Measurements from ENCODE around the gene CORO1A. TPM values are rescaled to one million over a fixed set of nuclear protein-coding genes. Genes with fewer than 3 reads are reported as not detected.

The CORO1A gene
- total and polyA plus RNA-seq, 2 donors = 312 to 554 TPM

DNA sequence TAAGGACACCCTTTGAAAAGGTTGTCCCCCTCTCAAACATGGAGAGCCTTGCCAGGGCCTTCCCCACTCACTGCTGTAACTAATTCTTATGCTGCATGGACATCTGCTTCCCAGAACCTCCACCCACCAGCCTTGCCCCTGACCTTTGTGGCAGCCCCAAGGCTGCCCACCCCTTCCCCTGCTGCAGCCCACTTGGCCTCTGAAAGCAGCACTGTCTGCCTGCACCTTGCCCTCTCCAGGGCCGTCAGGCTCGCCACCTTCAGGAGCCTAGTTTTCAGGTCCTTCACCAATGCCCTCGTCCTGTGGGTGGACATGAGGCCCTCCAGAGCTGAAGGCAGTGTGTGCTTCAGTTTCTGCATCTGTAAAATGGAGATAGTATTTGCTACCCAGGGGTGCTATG, 2.7 kb upstream of the CORO1A start:
- WGBS = 95% methylated on average over 3 of the region's 3 CpGs
- Histone ChIP-seq H3K27me3 (ENCODE audit: control insufficient read depth in 2 of 2, insufficient read depth in 1 of 2, low read length in 1 of 2) (no peaks in the 10 kb centered on the region), H3K9me3 (ENCODE audit: control insufficient read depth in 2 of 2, insufficient read depth in 1 of 2, low read length in 1 of 2) (no peaks in the 10 kb centered on the region), H3K27ac (ENCODE audit: low read depth in 1 of 2, low read length in 1 of 2) (no peak overlapping the region), H3K4me1 (ENCODE audit: control insufficient read depth in 2 of 2, insufficient read depth in 2 of 2, low read length in 2 of 2) (peaks cover 2 to 23% of the 10 kb centered on the region in 2 donors), H3K36me3 (ENCODE audit: control insufficient read depth in 2 of 2, insufficient read depth in 2 of 2, low read length in 1 of 2) (peaks cover 5 to 13% of the 10 kb centered on the region in 2 donors), H3K4me3 (ENCODE audit: low read length in 2 of 2) (no peak overlapping the region)
- no peak for DNase-seq (ENCODE audit: low read depth in 6 of 9, low spot score in 9 of 9)

DNA sequence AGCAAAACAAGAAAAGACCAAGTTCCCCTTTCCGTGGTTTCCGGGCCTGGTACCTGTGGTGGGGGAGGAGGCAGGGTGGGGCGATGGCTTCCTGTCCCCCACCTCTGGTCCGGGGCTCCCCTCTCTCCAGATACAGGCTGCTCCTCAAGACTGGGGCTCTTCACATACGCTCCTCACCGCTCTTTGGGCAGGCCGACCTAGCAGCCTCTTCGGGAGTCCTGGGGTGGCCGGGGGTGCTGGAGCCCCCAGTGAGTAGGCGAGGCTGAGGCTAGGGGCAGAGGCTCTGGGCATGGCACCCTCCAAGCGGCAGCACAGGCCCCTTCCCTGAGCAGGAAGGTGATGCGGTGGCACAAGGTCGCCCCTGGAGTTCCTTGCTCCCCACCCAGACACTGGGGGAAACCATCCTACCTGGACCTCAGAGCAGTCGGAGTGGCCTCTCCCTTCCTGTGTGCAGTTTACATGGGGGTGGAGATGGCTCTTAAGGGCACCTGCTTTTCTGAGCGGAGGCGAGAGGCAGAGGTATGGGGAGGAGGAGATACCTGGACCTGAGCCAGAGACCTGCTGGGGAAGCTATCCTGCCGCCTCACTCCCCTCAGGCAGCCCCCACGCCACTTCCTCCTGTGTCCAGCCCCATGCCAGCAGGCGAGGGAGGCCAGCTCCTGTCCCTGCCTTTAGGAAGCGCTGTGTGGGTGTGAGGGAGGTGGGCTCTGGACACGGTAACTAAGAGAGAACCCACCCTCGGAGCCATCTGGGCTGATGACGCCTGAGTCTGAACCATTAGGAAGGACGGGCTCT, 891 bp downstream of the CORO1A start:
- WGBS = 2% methylated on average over 24 of the region's 24 CpGs
- Histone ChIP-seq H3K4me1 (ENCODE audit: control insufficient read depth in 2 of 2, insufficient read depth in 2 of 2, low read length in 2 of 2) (peaks cover 15 to 48% of the 10 kb centered on the region in 2 donors), H3K36me3 (ENCODE audit: control insufficient read depth in 2 of 2, insufficient read depth in 2 of 2, low read length in 1 of 2) (peaks cover 26 to 38% of the 10 kb centered on the region in 2 donors), H3K27me3 (ENCODE audit: control insufficient read depth in 2 of 2, insufficient read depth in 1 of 2, low read length in 1 of 2) (no peaks in the 10 kb centered on the region), H3K9me3 (ENCODE audit: control insufficient read depth in 2 of 2, insufficient read depth in 1 of 2, low read length in 1 of 2) (peaks cover 0 to 4% of the 10 kb centered on the region in 2 donors), H3K27ac (ENCODE audit: low read depth in 1 of 2, low read length in 1 of 2) (peak overlapping the region; percentile 99), H3K4me3 (ENCODE audit: low read length in 2 of 2) (peak overlapping the region; percentile 65 to 100)
- DNase-seq (ENCODE audit: low read depth in 6 of 9, low spot score in 9 of 9) = peak; percentile 52 to 91 (median 70)

DNA sequence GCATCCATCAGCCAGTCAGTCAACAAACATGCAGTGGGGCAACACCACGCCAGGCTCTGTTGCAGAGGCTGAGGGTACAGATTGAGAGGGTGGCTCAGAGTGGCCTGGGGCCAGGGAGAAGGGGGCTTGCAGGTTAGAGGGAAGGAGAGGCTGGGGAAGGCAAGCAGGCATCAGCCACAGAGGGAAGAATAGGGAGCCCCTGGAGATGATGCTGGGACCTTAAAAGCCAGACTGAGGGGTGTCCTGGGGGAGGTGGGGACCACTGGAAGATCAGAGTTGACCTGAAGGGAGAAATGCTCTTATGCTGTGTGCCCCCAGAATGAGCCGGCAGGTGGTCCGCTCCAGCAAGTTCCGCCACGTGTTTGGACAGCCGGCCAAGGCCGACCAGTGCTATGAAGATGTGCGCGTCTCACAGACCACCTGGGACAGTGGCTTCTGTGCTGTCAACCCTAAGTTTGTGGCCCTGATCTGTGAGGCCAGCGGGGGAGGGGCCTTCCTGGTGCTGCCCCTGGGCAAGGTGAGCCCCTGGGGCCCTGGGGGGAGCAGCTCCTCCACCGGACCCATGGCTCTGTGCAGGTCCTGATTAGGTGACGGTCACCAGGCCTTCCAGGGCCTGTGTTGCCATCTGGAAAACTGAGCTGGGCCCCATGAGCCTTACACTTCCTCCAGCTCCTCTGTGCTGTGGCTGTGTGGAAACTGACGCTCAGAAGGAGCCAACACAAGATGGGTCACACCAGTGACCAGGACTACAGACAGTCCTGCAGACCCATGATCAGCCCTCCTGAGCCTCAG, 1.7 kb downstream of the CORO1A start:
- Histone ChIP-seq H3K27me3 (ENCODE audit: control insufficient read depth in 2 of 2, insufficient read depth in 1 of 2, low read length in 1 of 2) (no peaks in the 10 kb centered on the region), H3K36me3 (ENCODE audit: control insufficient read depth in 2 of 2, insufficient read depth in 2 of 2, low read length in 1 of 2) (peaks cover 26 to 38% of the 10 kb centered on the region in 2 donors), H3K4me3 (ENCODE audit: low read length in 2 of 2) (peak overlapping the region; percentile 65 to 100), H3K4me1 (ENCODE audit: control insufficient read depth in 2 of 2, insufficient read depth in 2 of 2, low read length in 2 of 2) (peaks cover 15 to 48% of the 10 kb centered on the region in 2 donors), H3K9me3 (ENCODE audit: control insufficient read depth in 2 of 2, insufficient read depth in 1 of 2, low read length in 1 of 2) (peaks cover 0 to 4% of the 10 kb centered on the region in 2 donors), H3K27ac (ENCODE audit: low read depth in 1 of 2, low read length in 1 of 2) (peak overlapping the region; percentile 99)
- DNase-seq (ENCODE audit: low read depth in 6 of 9, low spot score in 9 of 9) = peak; percentile 2 to 51 (median 34)
- 51% methylated on average over 13 of the region's 13 CpGs for WGBS

DNA sequence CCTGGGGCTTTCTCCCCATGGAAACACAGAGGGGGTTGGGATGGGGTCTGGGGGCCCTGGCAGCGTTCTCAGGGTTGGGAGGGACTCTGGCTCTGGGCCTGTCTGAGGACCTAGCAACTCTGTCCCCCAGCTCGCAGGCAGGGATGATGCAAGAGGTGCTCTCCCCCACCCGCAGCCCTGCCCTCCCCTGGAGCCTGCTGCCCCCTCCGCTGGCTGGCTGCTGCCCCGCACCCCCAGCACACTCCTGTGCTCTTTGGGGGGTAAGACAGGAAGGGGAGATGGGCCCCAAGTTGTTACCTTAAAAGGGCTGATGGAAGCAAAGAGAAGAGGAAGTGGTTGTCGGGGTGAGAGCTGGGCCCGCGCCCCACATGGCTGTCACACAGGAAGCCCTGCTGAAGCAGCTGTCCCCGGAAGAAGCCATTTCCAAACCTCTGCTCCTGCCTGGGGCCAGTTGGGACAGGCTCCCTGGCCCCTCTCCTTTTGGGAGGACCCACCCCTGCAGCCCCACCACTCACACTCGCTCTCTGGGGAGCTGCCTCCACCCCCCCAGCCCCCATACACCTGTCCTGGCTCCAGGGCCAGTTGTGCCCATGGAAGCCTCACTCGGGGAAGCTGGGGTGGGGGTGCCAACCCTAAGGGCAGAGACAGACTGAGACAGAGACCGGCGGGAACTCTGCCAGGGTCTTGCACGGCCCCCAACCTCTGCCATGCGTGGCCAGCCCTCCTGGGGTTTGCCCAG, 2.5 kb downstream of the CORO1A start:
- peak overlapping the region; percentile 99 for H3K27ac ChIP-seq (ENCODE audit: low read depth in 1 of 2, low read length in 1 of 2)
- H3K36me3 ChIP-seq (ENCODE audit: control insufficient read depth in 2 of 2, insufficient read depth in 2 of 2, low read length in 1 of 2) = peaks cover 26 to 38% of the 10 kb centered on the region in 2 donors
- no peaks in the 10 kb centered on the region for H3K27me3 ChIP-seq (ENCODE audit: control insufficient read depth in 2 of 2, insufficient read depth in 1 of 2, low read length in 1 of 2)
- H3K9me3 ChIP-seq (ENCODE audit: control insufficient read depth in 2 of 2, insufficient read depth in 1 of 2, low read length in 1 of 2) = peaks cover 0 to 4% of the 10 kb centered on the region in 2 donors
- peaks cover 15 to 48% of the 10 kb centered on the region in 2 donors for H3K4me1 ChIP-seq (ENCODE audit: control insufficient read depth in 2 of 2, insufficient read depth in 2 of 2, low read length in 2 of 2)
- peak; percentile 71 to 96 (median 90) for DNase-seq (ENCODE audit: low read depth in 6 of 9, low spot score in 9 of 9)
- H3K4me3 ChIP-seq (ENCODE audit: low read length in 2 of 2) = peak overlapping the region; percentile 65 to 100
- 5% methylated on average over 15 of the region's 15 CpGs for WGBS

DNA sequence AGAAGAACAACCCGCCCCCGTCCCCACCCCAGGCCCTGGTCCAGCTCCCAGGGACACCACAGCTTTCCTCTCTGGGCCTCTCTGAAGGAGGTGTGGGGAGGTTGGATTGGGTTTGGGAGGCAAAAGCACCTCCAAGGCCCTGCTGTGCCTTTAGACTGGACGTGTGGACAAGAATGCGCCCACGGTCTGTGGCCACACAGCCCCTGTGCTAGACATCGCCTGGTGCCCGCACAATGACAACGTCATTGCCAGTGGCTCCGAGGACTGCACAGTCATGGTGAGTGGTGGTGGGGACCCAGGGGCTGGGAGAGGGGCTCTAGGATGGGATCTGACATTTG, 3.0 kb downstream of the CORO1A start:
- WGBS = 58% methylated on average over 9 of the region's 9 CpGs
- peaks cover 15 to 48% of the 10 kb centered on the region in 2 donors for H3K4me1 ChIP-seq (ENCODE audit: control insufficient read depth in 2 of 2, insufficient read depth in 2 of 2, low read length in 2 of 2)

DNA sequence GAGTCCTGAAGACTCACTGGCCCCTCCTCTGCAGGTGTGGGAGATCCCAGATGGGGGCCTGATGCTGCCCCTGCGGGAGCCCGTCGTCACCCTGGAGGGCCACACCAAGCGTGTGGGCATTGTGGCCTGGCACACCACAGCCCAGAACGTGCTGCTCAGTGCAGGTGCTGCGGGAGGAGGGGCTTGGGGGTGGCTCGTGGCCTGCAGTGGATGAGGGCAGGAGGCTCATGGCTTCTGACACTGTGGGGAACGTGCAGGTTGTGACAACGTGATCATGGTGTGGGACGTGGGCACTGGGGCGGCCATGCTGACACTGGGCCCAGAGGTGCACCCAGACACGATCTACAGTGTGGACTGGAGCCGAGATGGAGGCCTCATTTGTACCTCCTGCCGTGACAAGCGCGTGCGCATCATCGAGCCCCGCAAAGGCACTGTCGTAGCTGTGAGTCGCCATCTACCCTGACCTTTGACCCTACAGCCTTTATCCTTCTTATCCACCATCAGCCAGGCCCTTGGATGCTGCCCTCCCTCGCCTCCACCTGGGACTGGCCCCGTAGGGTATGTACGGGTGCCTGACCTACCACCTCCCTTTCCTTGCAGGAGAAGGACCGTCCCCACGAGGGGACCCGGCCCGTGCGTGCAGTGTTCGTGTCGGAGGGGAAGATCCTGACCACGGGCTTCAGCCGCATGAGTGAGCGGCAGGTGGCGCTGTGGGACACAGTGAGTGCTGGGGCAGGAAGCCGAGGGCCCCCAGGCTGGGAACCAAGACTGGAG, 3.6 kb downstream of the CORO1A start:
- Histone ChIP-seq H3K27ac (ENCODE audit: low read depth in 1 of 2, low read length in 1 of 2) (peak overlapping the region; percentile 99), H3K4me3 (ENCODE audit: low read length in 2 of 2) (peak overlapping the region; percentile 65 to 100), H3K9me3 (ENCODE audit: control insufficient read depth in 2 of 2, insufficient read depth in 1 of 2, low read length in 1 of 2) (peaks cover 0 to 4% of the 10 kb centered on the region in 2 donors), H3K27me3 (ENCODE audit: control insufficient read depth in 2 of 2, insufficient read depth in 1 of 2, low read length in 1 of 2) (no peaks in the 10 kb centered on the region), H3K4me1 (ENCODE audit: control insufficient read depth in 2 of 2, insufficient read depth in 2 of 2, low read length in 2 of 2) (peaks cover 15 to 48% of the 10 kb centered on the region in 2 donors), H3K36me3 (ENCODE audit: control insufficient read depth in 2 of 2, insufficient read depth in 2 of 2, low read length in 1 of 2) (peaks cover 26 to 38% of the 10 kb centered on the region in 2 donors)
- WGBS = 48% methylated on average over 36 of the region's 36 CpGs
- peak; percentile 51 to 90 (median 77) for DNase-seq (ENCODE audit: low read depth in 6 of 9, low spot score in 9 of 9)

More for the DNA sequence above, 3.0 kb downstream of the CORO1A start:
- Histone ChIP-seq H3K36me3 (ENCODE audit: control insufficient read depth in 2 of 2, insufficient read depth in 2 of 2, low read length in 1 of 2) (peaks cover 26 to 38% of the 10 kb centered on the region in 2 donors), H3K27ac (ENCODE audit: low read depth in 1 of 2, low read length in 1 of 2) (peak overlapping the region; percentile 99), H3K9me3 (ENCODE audit: control insufficient read depth in 2 of 2, insufficient read depth in 1 of 2, low read length in 1 of 2) (peaks cover 0 to 4% of the 10 kb centered on the region in 2 donors), H3K4me3 (ENCODE audit: low read length in 2 of 2) (peak overlapping the region; percentile 65 to 100), H3K27me3 (ENCODE audit: control insufficient read depth in 2 of 2, insufficient read depth in 1 of 2, low read length in 1 of 2) (no peaks in the 10 kb centered on the region)
- peak in 5 of 9 donors; percentile 19 to 47 (median 20) for DNase-seq (ENCODE audit: low read depth in 6 of 9, low spot score in 9 of 9)

DNA sequence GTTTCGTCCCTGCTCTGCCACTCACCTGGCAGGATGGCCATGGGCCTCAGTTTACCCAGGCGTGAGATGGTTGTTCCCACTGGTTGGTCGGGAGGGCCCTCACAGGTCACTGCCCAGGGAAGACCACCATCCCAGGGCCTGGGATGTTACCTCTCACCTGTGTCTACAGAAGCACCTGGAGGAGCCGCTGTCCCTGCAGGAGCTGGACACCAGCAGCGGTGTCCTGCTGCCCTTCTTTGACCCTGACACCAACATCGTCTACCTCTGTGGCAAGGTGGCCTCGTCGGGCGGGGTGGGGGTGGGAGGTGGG, 4.1 kb downstream of the CORO1A start:
- 88% methylated on average over 9 of the region's 9 CpGs for WGBS

DNA sequence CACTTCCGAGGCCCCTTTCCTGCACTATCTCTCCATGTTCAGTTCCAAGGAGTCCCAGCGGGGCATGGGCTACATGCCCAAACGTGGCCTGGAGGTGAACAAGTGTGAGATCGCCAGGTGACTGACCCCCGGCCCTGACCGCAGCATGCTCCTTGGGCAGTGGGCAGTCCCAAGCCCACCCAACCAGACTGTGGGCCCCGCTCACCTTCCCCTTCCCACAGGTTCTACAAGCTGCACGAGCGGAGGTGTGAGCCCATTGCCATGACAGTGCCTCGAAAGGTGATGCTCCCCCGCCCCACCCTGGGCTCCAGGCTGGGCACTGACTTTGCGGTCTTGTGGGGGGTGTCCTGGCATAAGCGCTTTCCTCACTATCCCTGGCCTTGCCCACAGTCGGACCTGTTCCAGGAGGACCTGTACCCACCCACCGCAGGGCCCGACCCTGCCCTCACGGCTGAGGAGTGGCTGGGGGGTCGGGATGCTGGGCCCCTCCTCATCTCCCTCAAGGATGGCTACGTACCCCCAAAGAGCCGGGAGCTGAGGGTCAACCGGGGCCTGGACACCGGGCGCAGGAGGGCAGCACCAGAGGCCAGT, 4.7 kb downstream of the CORO1A start:
- Histone ChIP-seq H3K9me3 (ENCODE audit: control insufficient read depth in 2 of 2, insufficient read depth in 1 of 2, low read length in 1 of 2) (peaks cover 0 to 4% of the 10 kb centered on the region in 2 donors), H3K27ac (ENCODE audit: low read depth in 1 of 2, low read length in 1 of 2) (peak overlapping the region; percentile 53 to 99), H3K36me3 (ENCODE audit: control insufficient read depth in 2 of 2, insufficient read depth in 2 of 2, low read length in 1 of 2) (peaks cover 26 to 38% of the 10 kb centered on the region in 2 donors), H3K27me3 (ENCODE audit: control insufficient read depth in 2 of 2, insufficient read depth in 1 of 2, low read length in 1 of 2) (no peaks in the 10 kb centered on the region), H3K4me1 (ENCODE audit: control insufficient read depth in 2 of 2, insufficient read depth in 2 of 2, low read length in 2 of 2) (peaks cover 13 to 42% of the 10 kb centered on the region in 2 donors), H3K4me3 (ENCODE audit: low read length in 2 of 2) (no peak overlapping the region)
- 97% methylated on average over 23 of the region's 23 CpGs for WGBS
- DNase-seq (ENCODE audit: low read depth in 6 of 9, low spot score in 9 of 9) = no peak

More for the DNA sequence above, 4.1 kb downstream of the CORO1A start:
- DNase-seq (ENCODE audit: low read depth in 6 of 9, low spot score in 9 of 9) = no peak
- Histone ChIP-seq H3K36me3 (ENCODE audit: control insufficient read depth in 2 of 2, insufficient read depth in 2 of 2, low read length in 1 of 2) (peaks cover 26 to 38% of the 10 kb centered on the region in 2 donors), H3K4me1 (ENCODE audit: control insufficient read depth in 2 of 2, insufficient read depth in 2 of 2, low read length in 2 of 2) (peaks cover 15 to 47% of the 10 kb centered on the region in 2 donors), H3K27ac (ENCODE audit: low read depth in 1 of 2, low read length in 1 of 2) (peak overlapping the region; percentile 99), H3K9me3 (ENCODE audit: control insufficient read depth in 2 of 2, insufficient read depth in 1 of 2, low read length in 1 of 2) (peaks cover 0 to 4% of the 10 kb centered on the region in 2 donors), H3K27me3 (ENCODE audit: control insufficient read depth in 2 of 2, insufficient read depth in 1 of 2, low read length in 1 of 2) (no peaks in the 10 kb centered on the region), H3K4me3 (ENCODE audit: low read length in 2 of 2) (peak overlapping the region in 1 of 2 donors; percentile 100)
